ENCODE results near the gene MPZ.

MPZ gene

DNA sequence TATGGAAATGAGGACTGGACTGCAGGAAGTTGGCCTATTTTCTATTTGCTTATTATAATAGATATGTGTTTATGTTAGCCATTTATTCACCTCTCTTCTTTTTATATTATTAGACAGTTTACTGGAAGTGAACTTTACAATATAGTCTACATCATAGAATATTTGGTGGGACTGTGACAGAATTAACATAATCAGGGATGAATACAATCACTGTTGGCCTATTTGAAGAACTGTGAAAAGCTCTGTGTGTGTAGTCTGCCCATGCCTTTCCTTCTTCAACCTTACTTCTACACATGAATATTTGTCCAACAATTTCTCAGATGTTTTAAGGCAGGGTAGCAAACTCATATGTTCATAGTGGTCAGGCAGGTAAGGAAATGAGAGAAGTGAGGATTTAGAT, 12.4 kb downstream of the MPZ start:
- TF ChIP-seq POLR2A (IDR thresholded peaks at IDR 0.05; ENCODE audit: low read depth, low read length): no peak
- no peak for TF ChIP-seq TAF1 (IDR thresholded peaks at IDR 0.05; ENCODE audit: borderline replicate concordance, low read depth, low read length)
- TF ChIP-seq POLR2AphosphoS5 (IDR thresholded peaks at IDR 0.05; ENCODE audit: low read depth, low read length): no peak
- DNase-seq (ENCODE audit: insufficient read length) (no peak), FAIRE-seq (no peak)

DNA sequence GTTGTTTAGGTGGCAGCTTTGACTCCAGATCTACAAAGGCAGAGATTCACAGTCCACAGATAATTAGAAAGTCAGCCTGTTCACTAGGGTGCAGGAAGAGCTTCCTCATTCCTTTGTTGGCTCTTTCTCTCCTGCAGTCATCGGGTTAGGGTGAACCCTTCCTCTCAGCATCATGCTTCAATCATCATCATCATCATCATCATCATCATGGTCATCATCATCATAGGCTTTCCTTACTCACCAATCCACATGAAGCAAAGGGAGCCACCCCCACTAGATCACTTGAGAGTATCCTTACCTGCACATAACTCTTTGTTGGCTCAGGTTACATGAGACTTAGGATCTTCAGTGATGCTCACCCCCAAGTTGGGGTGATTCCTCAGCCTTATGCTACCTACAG, 19.0 kb downstream of the MPZ start:
- FAIRE-seq: no peak
- TF ChIP-seq POLR2AphosphoS5 (IDR thresholded peaks at IDR 0.05; ENCODE audit: low read depth, low read length) (no peak), TAF1 (IDR thresholded peaks at IDR 0.05; ENCODE audit: borderline replicate concordance, low read depth, low read length) (no peak), POLR2A (IDR thresholded peaks at IDR 0.05; ENCODE audit: low read depth, low read length) (no peak)
- DNase-seq (ENCODE audit: insufficient read length): no peak

DNA sequence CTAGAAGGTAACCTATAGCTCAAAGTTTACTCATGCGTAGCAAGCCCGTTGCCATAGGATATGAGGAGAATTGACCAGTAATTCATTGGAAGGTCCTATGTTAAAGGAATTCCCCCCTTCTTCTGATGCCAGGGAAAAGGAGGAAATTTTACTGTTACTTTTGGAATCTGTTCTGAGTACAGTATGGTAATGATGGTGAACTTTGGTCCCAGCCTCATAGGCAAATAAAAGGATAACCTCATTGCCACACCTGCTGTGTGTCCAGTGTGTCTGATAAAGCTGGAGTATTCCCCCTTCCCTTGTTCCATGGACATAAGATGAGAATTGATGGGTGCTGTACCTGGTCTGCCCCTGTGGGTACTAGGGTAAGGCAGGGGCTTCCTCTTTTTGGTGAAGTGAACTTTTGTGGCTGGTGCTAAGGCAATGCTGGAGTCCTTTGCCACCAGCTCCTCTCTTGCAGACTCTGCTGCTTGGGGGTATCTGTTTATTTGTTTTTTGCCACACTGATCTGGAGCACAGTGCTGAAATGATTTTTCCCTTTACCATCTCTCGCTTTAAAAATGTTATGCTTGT, 22.2 kb downstream of the MPZ start:
- TF ChIP-seq POLR2A (IDR thresholded peaks at IDR 0.05; ENCODE audit: low read depth, low read length) (no peak), TAF1 (IDR thresholded peaks at IDR 0.05; ENCODE audit: borderline replicate concordance, low read depth, low read length) (no peak), POLR2AphosphoS5 (IDR thresholded peaks at IDR 0.05; ENCODE audit: low read depth, low read length) (no peak)
- FAIRE-seq (no peak), DNase-seq (ENCODE audit: insufficient read length) (no peak)

DNA sequence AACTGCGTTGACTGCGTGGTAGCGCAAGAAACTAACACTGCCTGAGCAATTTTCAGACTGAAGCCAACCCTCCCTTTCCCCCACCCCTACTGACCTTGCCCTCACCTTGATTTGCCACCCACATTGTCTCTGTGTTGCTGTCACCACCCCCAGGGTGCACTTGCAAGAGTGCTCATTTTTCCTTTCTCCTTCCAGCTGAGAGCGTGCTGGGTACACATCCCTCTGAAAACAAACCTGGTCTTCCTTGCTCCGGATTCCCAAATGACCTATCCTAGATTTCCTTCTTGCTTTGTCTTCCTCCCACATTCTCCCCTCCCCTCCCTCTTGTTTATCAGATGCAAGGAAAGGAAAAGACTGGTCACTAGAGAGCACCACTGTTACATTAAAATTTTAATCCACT, 24.2 kb downstream of the MPZ start:
- FAIRE-seq (no peak), DNase-seq (ENCODE audit: insufficient read length) (no peak)

DNA sequence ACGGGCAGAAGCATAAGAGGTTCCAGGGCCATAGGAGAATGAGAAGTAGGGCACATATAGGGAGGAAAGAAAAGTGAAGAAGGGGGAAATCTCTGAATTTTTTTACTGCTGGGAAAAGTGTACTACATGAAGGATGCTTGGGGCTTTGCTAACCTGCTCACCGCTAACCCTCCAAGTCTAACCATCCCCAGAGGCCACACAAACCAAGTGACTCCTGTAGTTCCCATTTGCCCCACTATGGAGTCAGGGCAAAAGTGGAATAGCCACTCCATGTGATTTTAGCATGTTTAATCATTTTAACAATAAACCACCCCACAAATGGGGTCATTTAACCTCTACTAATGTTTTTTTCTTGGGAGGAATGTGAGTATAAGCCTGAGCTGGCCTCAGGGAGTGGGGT, 24.7 kb downstream of the MPZ start:
- DNase-seq (ENCODE audit: insufficient read length) (no peak), FAIRE-seq (no peak)
- TF ChIP-seq POLR2A (IDR thresholded peaks at IDR 0.05; ENCODE audit: low read depth, low read length): no peak
- no peak for TF ChIP-seq POLR2AphosphoS5 (IDR thresholded peaks at IDR 0.05; ENCODE audit: low read depth, low read length)
- TF ChIP-seq TAF1 (IDR thresholded peaks at IDR 0.05; ENCODE audit: borderline replicate concordance, low read depth, low read length): no peak

More for the DNA sequence above, 24.2 kb downstream of the MPZ start:
- TF ChIP-seq TAF1 (IDR thresholded peaks at IDR 0.05; ENCODE audit: borderline replicate concordance, low read depth, low read length) (no peak), POLR2A (IDR thresholded peaks at IDR 0.05; ENCODE audit: low read depth, low read length) (no peak), POLR2AphosphoS5 (IDR thresholded peaks at IDR 0.05; ENCODE audit: low read depth, low read length) (no peak)

DNA sequence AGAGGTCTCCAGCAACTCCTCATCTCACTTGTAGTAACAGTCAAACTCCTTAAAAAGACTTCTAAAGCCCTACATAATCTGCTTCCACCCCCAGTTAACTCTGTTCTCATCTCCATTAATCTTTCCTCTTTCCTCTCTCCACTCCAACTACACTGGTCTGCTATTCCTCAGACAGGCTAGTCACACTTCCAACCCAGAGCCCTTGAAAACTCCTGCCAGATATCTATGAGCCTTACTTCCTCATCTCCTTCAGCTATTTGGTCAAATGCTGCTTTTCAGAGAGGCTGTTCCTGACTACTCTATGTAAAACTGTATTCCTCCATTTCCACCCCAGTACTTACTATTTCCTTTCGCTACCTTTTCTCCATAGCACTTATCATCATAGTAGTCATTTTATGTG, 26.8 kb downstream of the MPZ start:
- TF ChIP-seq POLR2A (IDR thresholded peaks at IDR 0.05; ENCODE audit: low read depth, low read length) (no peak), POLR2AphosphoS5 (IDR thresholded peaks at IDR 0.05; ENCODE audit: low read depth, low read length) (no peak), TAF1 (IDR thresholded peaks at IDR 0.05; ENCODE audit: borderline replicate concordance, low read depth, low read length) (no peak)
- no peak for FAIRE-seq
- DNase-seq (ENCODE audit: insufficient read length): no peak

DNA sequence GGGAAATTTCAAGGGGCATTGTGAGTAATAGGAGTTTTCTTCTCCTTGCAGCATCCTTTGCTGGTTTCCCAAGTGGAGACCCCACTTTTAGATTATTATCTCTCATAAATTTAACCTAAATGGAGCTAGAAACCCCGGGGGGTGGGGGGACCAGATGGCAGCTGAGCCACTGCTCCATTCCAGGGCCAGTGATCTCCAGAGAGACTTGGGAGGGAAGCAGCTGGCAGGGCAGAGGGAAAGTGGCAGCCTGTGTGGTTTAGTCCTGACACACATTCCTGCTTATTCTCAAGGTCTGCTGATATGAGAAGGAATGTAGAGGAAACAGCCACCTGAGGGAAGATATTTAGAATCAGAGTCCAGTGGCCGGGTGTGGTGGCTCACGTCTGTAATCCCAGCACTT, 34.9 kb downstream of the MPZ start:
- no peak for TF ChIP-seq POLR2A (IDR thresholded peaks at IDR 0.05; ENCODE audit: low read depth, low read length)
- TF ChIP-seq POLR2AphosphoS5 (IDR thresholded peaks at IDR 0.05; ENCODE audit: low read depth, low read length): no peak
- no peak for TF ChIP-seq TAF1 (IDR thresholded peaks at IDR 0.05; ENCODE audit: borderline replicate concordance, low read depth, low read length)
- no peak for DNase-seq (ENCODE audit: insufficient read length)
- no peak for FAIRE-seq

DNA sequence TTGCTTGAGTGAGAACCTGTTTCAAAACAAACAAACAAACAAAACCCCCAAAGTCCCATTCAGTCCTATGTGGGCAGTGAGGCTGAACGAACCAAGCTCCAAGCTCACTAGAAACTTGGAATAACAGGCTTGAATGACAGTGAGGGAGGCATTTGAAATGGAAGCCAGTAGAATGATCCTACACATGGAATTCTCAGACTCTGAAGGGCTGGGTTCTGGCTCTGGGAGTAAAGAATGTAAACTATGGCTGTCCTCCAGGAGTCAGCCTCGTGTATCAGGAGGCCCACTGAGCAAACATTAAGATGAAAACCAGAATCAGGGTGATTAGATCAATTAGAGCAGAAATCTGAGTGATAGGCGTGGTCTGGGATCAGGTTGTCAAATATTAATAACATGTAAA, 36.4 kb downstream of the MPZ start:
- no peak for TF ChIP-seq POLR2A (IDR thresholded peaks at IDR 0.05; ENCODE audit: low read depth, low read length)
- no peak for TF ChIP-seq POLR2AphosphoS5 (IDR thresholded peaks at IDR 0.05; ENCODE audit: low read depth, low read length)
- no peak for TF ChIP-seq TAF1 (IDR thresholded peaks at IDR 0.05; ENCODE audit: borderline replicate concordance, low read depth, low read length)
- FAIRE-seq (no peak), DNase-seq (ENCODE audit: insufficient read length) (no peak)

DNA sequence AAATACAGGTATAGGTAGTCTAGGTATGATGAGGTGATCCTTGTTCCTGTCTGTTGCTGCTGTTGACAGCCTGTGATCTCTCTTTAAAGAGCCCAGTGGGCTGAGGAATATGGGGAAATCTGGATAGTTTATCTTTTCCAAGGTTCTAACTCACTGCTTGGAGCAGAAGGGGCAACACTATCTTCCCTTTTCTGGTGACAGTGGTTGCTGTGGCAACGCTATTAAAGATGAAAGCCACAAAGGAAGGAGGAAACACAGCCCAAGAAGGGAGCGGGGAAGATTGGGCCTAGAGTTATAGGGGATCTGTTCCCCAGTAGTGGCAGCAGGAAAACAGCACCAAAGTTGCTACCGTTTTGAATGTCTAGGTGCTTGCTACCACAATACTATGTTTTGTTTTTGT, 42.4 kb downstream of the MPZ start:
- no peak for TF ChIP-seq POLR2AphosphoS5 (IDR thresholded peaks at IDR 0.05; ENCODE audit: low read depth, low read length)
- TF ChIP-seq TAF1 (IDR thresholded peaks at IDR 0.05; ENCODE audit: borderline replicate concordance, low read depth, low read length): no peak
- no peak for TF ChIP-seq POLR2A (IDR thresholded peaks at IDR 0.05; ENCODE audit: low read depth, low read length)
- DNase-seq (ENCODE audit: insufficient read length): no peak
- no peak for FAIRE-seq

DNA sequence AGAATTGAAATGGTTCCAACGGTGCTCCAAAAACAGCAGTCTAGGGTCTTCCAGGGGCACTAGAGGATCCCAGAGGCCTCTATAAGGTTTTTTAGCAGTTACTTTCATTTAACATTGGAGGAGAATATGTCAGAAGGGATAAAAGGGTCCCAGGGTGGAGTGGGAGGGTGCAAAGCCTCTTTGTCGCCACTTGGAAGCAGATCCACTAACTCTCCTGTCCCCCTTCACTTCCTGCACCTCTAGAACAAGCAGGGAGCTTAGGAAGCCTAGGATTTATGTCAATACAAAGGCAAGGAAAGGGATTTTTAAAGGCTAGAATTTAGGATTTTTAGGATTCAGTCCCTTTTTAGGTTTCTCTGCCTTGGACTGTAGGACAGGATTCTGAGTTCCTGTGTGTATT, 42.9 kb downstream of the MPZ start:
- DNase-seq (ENCODE audit: insufficient read length): no peak
- TF ChIP-seq POLR2AphosphoS5 (IDR thresholded peaks at IDR 0.05; ENCODE audit: low read depth, low read length): no peak
- TF ChIP-seq TAF1 (IDR thresholded peaks at IDR 0.05; ENCODE audit: borderline replicate concordance, low read depth, low read length): no peak
- TF ChIP-seq POLR2A (IDR thresholded peaks at IDR 0.05; ENCODE audit: low read depth, low read length): no peak
- no peak for FAIRE-seq

DNA sequence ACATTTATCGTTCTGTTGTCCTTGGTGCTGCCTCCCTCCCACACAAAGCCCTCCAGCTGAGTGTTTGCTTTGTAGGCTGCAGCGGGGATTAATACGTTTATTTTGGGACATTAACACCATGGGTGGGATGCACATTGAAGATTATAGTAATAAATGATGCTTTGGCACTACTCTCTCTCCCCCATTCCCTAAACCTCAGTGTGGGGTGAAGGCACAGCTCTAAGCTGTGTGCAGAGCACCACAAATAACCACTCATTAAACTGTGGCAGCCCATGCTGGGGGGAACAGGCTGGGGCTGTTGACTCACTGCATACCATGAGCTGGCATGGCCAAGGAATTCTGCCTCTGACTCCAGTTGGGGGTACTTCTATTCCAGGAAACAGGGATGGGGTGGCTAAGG, 43.6 kb downstream of the MPZ start:
- no peak for TF ChIP-seq POLR2AphosphoS5 (IDR thresholded peaks at IDR 0.05; ENCODE audit: low read depth, low read length)
- TF ChIP-seq POLR2A (IDR thresholded peaks at IDR 0.05; ENCODE audit: low read depth, low read length): no peak
- FAIRE-seq: no peak
- no peak for DNase-seq (ENCODE audit: insufficient read length)

DNA sequence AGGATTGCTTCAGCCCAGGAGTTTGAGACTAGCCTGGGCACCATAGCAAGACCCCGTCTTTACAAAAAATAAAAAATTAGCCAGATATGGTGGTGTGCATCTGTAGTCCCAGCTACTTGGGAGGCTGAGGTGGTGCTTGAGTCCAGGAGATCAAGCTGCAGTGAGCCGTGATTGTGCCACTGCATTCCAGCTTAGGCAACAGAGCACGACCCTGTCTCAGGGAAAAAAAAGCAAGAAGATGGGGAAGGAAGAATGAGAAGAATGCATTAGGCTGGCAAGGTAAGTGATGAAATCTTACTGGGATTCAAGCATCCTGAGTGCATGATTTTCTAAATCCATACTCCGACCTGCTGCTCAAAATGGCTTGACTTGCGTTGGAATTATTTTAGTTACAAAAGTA, 44.5 kb downstream of the MPZ start:
- no peak for TF ChIP-seq TAF1 (IDR thresholded peaks at IDR 0.05; ENCODE audit: borderline replicate concordance, low read depth, low read length)
- no peak for TF ChIP-seq POLR2AphosphoS5 (IDR thresholded peaks at IDR 0.05; ENCODE audit: low read depth, low read length)
- no peak for TF ChIP-seq POLR2A (IDR thresholded peaks at IDR 0.05; ENCODE audit: low read depth, low read length)
- no peak for FAIRE-seq
- DNase-seq (ENCODE audit: insufficient read length): no peak

Measured in GM12892 (cell line).